ENCODE measurements around the gene CRTC1.
"Not testable (repeated sequence)": the region's sequence is repeated elsewhere in the genome, so short reads cannot be mapped to it uniquely, and the experiment has no call there.

The CRTC1 gene

DNA sequence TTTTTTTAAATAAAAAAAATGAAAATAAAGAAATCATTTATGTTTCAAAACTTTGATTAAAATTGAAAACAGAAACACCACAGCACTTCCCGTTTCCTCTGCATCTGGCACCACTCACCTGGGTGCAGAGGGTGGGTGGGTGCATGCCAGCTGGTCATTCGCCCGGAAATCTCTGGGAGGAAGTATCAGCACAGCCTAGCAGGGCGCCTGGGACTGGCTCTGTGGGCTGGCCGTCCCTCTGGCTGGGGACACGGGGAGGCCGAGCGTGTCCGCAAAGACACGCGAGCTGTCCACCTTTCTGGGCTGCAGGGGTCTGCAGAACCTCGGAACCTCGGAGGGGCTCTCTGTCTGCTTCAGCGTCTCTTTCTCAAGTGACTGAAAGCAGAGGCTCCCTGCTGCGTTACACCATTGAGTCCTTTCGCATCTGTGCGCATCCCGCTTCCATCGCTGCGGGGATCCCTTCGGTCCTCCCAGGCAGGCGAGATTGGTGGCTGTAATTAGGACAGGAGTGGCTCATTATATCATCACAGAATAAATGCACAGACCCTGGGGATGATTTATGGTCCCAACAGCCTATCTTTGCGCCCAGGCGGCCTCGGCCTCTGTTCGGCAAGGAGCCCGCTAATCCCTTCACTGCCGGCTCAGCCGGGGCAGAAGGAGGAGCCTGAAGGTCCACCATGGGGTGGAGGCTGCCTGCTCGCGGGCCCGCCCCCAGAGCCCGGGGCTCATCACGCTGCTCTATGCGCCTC lies 17.2 kb downstream of the CRTC1 start:
- DNase-seq (ENCODE audit: low read depth): no peak

DNA sequence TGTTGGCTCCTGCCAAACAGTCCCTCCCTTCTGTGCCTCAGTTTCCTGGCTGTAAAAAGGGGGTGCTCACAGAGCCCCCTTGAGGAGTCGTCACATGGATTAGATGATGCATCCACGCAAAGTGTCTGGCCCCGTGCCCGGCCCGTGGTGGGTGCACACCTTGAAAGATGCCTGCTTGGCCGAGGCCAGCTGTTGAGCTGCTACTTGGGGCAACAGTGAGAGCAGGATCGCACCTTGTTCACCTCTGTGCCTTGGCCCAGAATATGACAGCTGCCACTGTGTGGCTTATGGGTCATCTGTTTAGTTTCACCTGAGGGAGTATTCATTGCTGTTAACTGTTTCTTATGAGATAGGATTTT lies 17.7 kb downstream of the CRTC1 start:
- no peak for DNase-seq (ENCODE audit: low read depth)

- DNase-seq (ENCODE audit: low read depth): no peak
Measured at GRCh38 chr19:18704054-18704453, 20.6 kb downstream of the CRTC1 start.

DNA sequence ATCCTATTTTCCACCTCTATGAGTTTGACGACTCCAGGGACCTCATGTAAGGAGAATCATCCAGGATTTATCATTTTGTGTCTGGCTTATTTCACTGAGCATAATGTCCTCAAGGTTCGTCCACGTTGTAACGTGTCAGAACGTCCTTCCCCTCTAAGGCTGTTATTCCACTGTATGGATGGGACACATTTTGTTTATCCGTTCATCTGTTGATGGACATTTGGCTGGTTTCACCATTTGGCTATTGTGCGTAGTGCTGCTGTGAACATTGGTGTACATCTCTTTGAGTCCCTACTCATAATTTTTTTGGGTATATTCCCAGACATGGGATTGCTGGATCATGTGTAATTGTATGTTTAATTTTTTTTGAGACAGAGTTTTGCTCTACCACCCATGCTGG lies 21.5 kb downstream of the CRTC1 start:
- DNase-seq (ENCODE audit: low read depth): no peak

DNA sequence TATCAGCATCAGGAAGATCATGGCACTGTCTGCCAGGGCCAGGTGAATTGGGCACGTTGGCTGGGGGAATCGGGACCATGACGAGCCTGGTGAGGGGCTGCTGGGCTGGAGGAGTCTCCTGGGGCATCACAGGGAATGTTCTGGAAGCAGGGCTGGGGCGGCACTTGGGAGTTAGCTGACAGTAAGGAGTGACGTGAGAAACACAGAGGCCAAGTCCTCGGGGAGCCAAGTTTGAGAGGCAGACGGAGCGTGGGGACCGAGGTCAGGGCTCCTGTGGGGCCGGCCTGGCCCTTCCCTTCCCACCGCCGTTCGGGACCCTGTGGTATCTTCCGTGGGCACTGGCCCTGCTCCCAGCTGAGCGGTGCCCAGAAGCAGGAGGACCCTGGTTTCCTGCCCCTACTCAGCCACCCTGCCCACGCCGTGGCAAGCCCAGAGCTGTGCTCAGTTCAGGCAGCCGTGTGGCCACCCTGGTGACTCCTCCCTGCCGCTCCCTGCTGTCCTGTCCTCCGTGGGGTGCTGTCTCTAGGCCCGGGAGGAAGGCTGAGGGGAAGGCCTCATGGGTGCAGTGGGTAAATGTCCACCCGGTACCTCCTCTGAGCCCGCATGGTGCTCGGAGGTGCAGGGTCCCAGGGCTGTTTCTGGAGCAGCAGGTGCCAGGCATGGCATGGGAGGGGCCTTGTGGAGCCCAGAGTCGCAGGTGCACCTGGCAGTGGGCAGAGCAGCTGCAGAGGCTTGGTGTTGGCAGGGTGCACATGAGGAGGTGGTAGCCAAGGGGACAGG lies 25.2 kb downstream of the CRTC1 start:
- DNase-seq (ENCODE audit: low read depth): no peak

DNA sequence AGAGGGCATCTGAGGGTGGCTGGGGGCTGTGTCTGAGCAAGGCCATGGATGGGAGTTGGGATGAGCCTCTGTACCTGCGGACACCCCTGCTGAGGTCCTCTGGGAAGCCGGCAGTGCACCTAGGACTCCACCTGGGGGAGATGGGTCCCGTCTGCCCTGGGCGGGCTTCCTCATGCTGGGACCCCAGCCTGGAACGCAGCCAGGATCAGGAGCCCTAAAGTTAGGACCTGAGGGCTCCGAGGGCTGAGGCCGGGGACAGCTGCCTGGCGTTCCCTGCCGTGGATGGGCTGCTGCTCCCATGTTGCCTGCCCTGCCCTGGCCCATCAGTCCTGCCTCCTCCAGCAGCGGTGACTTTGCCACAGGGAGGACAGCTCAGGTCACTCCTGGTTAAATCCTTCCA lies 26.1 kb downstream of the CRTC1 start:
- DNase-seq (ENCODE audit: low read depth): no peak

DNA sequence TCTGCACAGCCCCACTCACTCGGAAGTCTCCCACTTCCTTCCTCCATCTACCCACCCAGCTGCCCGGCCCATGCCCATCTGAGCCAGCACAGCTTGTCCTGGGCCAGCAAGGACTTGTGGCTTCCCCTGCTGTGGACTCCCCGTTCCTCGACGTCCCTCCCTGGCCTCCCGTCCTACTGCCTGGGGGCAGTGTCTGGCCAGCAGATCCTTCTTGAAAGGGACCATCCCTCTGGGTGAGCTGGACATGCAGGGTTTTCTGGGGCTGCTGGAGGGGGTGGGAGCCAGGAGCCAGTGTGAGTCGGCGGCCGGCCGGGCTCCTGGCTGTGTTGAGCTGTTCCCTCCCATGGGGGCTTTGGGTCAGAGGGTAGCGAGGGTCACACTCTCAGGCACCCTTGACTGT lies 26.7 kb downstream of the CRTC1 start:
- no peak for DNase-seq (ENCODE audit: low read depth)

DNA sequence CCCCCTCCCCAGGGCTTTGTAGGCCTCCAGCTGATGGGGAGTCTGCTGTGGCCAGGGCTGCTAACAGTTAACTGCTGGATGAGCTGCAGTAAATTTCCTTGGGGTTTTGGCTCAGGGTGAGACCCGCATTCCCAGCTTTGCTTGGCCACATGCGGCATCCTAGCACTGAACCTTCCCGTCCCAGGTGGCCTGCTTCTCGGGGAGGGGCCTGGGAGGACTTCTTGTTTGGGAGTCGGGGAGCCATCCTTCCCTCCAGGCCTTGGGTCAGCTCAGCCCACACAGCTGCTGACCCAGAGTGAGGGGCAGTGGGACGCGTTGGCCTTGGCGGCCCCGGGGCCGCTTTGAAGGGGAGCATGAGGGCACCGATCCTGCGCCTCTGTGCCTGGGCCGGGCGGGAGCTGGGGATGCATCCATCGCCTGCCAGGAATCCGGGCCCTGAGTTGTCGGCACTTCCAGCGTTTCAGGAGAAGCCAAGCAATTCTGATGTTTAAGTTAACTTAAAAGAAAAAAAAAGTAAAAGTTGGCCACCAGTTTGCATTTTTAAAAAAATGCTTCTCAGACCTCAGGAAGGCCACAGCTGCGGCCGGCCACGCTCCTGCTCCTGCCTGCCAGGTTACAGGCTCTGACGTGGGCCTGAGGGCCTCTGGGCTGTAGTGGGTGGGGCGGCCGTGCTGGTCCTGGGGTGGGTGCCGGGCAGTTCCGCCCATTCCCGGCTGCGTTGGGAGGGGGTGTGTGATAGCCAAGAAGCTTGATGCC lies 27.7 kb downstream of the CRTC1 start:
- DNase-seq (ENCODE audit: low read depth): no peak

DNA sequence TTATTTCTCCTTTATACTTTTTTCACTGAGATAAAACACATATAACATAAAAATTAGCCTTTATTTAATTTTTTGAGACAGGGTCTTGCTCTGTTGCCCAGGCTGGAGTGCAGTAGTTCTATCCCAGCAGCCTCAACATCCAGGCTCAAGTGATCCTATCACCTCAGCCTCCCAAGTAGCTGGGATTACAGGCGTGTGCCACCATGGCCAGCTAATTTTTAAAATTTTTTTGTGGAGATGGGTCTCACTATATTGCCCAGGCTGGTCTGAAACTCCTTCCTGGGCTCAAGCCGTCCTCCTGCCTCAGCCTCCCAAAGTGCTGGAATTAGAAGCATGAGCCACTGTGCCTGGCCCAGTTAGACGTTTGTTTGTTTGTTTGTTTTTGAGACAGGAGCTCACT lies 28.4 kb downstream of the CRTC1 start:
- no peak for DNase-seq (ENCODE audit: low read depth)

- DNase-seq (ENCODE audit: low read depth): no peak
Measured at GRCh38 chr19:18712981-18713380, 29.5 kb downstream of the CRTC1 start.

- no peak for DNase-seq (ENCODE audit: low read depth)
Measured at GRCh38 chr19:18713550-18714117, 30.2 kb downstream of the CRTC1 start.

- DNase-seq (ENCODE audit: low read depth): no peak
Measured at GRCh38 chr19:18715416-18715815, 31.9 kb downstream of the CRTC1 start.

DNA sequence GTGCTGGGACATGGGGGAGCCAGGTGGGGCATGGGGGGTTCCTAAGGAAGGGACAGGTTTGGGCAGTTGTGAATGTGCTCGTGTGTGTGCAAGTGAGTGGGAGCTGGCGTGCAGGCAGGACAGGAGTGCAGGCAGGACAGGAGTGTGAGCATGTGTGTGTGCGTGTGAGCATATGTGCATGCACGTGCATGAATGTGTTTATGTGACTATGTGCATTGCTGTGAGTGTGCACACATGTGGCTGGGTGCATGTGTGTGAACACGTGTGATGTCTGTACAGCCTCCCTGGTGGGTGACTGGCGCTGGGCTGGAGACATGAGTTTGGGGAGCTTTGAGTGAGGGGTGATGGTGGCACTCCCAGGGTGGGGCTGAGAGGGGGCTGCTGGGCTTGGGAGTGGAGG lies 33.4 kb downstream of the CRTC1 start:
- DNase-seq (ENCODE audit: low read depth): no peak

- no peak for DNase-seq (ENCODE audit: low read depth)
Measured at GRCh38 chr19:18717601-18718000, 34.1 kb downstream of the CRTC1 start.

DNA sequence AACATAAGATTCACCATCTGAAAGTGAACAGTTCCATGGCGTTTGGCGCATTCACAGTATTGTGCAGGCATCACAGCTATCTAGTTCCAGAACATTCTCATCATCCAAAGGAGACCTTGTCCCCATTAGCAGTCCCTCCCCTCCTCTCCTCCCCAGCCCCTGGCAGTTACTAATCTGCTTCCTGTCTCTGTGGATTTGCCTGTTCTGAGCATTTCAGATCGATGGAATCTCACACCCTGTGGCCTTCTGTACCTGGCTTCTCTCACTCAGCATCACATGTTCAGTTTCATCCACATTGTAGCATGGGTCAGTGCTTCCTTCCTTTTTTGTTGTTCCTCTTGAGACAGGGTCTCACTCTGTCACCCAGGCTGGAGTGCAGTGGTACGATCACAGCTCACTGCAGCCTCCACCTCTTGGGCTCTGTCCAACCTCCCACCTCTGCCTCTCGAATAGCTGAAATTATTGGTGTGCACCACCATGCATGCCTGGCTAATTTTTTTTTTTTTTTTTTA lies 34.6 kb downstream of the CRTC1 start:
- DNase-seq (ENCODE audit: low read depth): no peak

DNA sequence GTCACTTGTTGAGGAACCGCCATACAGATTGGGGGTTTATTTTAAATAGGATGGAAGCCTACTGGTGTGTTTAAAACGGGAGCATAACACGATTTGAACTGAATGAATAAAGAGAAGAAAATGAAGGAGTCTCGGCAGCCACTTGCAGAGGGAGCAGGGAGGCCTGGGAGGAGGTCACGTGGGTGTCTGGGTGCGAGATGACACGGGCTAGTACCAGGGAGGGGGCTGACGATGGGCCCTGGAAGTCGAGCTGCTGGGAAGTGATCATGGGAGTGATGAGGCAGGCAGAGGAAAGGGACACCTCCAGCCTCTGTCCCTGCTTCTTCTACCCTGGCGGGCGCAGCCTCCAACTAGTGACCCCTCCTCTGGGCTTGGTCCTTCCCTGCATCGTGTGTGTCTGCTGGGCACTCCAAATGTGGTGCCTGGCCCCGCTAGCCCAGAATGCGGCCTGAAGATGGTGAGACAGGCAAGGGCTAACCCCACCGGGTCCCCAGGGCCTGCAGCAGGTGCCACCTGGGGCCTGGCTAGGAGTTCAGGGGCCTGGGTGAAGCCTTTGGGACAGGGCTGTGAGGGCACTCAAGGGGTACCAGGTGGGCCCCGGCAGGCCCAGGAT lies 35.5 kb downstream of the CRTC1 start:
- no peak for DNase-seq (ENCODE audit: low read depth)

GRCh38 chr19:18719541-18719940 lies 36.1 kb downstream of the CRTC1 start:
- DNase-seq (ENCODE audit: low read depth): no peak

DNA sequence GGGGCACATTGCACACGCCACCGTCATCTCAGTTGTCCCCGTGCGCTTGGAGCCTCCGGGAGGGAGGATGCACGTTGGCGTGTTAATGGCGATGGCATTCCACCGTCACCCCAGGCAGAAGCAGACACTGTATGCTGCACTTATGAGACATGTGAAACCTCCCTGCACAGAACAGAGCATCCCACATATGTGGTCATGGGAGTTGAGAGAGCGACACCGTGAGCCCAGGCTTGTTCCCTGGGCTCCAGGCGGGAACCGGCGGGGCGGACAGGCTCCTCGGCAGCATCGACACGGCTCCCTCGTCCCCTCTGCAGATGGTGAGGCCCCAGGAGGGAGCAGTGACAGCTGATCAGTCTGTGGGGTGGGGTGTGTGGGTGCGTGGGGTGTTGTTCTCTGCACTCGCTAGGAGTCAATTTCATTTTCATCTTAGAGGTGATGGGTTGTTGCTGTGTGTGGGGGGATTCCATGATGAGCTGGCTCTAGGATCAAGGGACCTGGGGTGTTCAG lies 40.4 kb downstream of the CRTC1 start:
- DNase-seq (ENCODE audit: low read depth): no peak

DNA sequence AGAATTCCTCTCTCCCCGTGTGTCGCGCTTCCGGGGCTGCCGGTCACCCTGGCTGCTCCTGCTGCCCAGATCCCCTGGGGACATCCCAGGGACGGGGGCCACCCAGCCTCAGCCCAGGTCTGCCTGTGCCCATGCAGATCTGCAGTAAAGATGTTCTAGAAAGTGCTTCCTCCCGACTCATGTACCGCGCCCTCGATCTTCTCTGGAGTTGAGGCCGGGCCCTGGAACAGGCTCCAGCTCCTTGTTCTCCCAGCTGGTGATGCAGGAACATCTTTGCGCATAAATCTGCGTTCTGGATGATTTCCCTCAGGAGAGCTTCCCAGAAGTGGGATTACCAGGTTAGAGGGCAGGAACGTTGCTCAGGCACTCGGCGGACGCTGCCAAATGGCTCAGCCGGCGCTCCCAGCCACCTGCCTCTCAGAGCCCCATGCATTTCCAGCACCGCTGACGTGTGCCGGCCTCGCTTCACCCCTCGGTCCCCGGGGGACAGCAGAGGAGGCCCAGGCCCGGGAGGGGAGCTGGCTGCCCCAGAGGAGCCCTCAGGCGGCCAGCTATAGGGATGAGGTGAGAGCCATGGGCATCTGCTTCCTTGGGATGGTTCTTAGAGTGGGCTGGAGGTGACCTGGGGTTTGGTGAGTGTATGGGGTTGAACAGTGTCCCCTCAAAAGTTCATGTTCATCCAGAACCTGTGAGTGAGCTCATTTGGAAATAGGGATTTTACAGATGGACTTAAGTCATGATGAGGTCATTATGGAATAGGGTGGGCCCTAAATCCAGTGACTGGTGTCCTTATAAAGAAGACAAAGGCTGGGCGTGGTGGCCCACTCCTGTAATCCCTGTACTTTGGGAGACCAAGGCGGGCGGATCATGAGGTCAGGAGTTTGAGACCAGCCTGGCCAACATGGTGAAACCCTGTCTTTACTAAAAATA lies 42.6 kb downstream of the CRTC1 start:
- no peak for DNase-seq (ENCODE audit: low read depth)

GRCh38 chr19:18726846-18727245 lies 43.4 kb downstream of the CRTC1 start:
- DNase-seq (ENCODE audit: low read depth): no peak

DNA sequence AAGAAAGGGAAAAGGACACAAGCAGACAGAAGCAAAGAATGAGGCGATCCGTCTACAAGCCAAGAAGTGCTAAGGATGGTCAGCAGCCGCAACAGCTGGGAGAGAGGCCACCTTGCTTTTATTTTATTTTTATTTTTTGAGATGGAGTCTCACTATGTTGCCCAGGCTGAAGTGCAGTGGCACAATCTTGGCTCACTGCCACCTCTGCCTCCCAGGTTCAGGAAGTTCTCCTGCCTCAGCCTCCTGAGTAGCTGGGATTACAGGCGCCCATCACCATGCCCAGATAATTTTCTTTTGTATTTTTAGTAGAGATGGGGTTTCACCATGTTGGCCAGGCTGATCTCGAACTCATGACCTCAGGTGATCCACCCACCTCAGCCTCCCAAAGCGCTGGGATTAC lies 44.1 kb downstream of the CRTC1 start:
- not testable (repeated sequence) for DNase-seq (ENCODE audit: low read depth)

Data from HS-5 (cell line).